Stimulated activated CD4-positive, alpha-beta T cell treated with anti-CD3 and anti-CD28 coated beads, TNF-alpha, amount 100 ng/mL, for 4 hours (primary cell): ENCODE data around the gene MIAT.
"Not testable (repeated sequence)": the region's sequence is repeated elsewhere in the genome, so short reads cannot be mapped to it uniquely, and the experiment has no call there.

Source experiments
- DNase-seq, 3 experiments: peaks; one replicate each; pipeline ENCODE4 v3.0.0-alpha.2; 2020; ENCODE audit warnings: low read depth in 3 of 3

Gene MIAT

GRCh38 chr22:26656891-26657851 is at the start of gene MIAT:
Gene MIAT (plus strand): TSS chr22:26657588.
- peak in 1 of 3 experiments; percentile 44 for DNase-seq

- no peak for DNase-seq
Observed at GRCh38 chr22:26608129-26608528, 49.3 kb upstream of the MIAT start.

- DNase-seq, result no peak
Observed at GRCh38 chr22:26609287-26609686, 48.1 kb upstream of the MIAT start.

GRCh38 chr22:26610072-26610958 is 47.1 kb upstream of the MIAT start:
- DNase-seq, result peak in 1 of 3 experiments; percentile 16

GRCh38 chr22:26610996-26611395 is 46.4 kb upstream of the MIAT start:
- DNase-seq, result no peak

GRCh38 chr22:26612652-26613051 is 44.7 kb upstream of the MIAT start:
- no peak for DNase-seq

- DNase-seq, result not testable (repeated sequence)
Observed at GRCh38 chr22:26613753-26614152, 43.6 kb upstream of the MIAT start.

- no peak for DNase-seq
Observed at GRCh38 chr22:26614322-26614721, 43.1 kb upstream of the MIAT start.

GRCh38 chr22:26615149-26615548 is 42.2 kb upstream of the MIAT start:
- DNase-seq, result no peak

- no peak for DNase-seq
Observed at GRCh38 chr22:26615830-26616435, 41.5 kb upstream of the MIAT start.

GRCh38 chr22:26616650-26617049 is 40.7 kb upstream of the MIAT start:
- DNase-seq, result no peak

GRCh38 chr22:26617271-26618199 is 39.9 kb upstream of the MIAT start, which contains the start of gene CRYBB1:
Gene CRYBB1 (minus strand): TSS chr22:26618027. CDS start chr22:26616319, 1,708 bp downstream.
- DNase-seq, result no peak

GRCh38 chr22:26618455-26618854 is 38.9 kb upstream of the MIAT start:
- no peak for DNase-seq

GRCh38 chr22:26619510-26619909 is 37.9 kb upstream of the MIAT start:
- DNase-seq, result no peak

- no peak for DNase-seq
Observed at GRCh38 chr22:26620197-26620596, 37.2 kb upstream of the MIAT start.

- DNase-seq, result no peak
Observed at GRCh38 chr22:26621663-26622062, 35.7 kb upstream of the MIAT start, which contains the start of gene CRYBA4. Gene CRYBA4 (plus strand): TSS chr22:26621963. CDS start chr22:26622597, 634 bp downstream.

GRCh38 chr22:26623984-26624383 is 33.4 kb upstream of the MIAT start:
- DNase-seq, result no peak

GRCh38 chr22:26624803-26625202 is 32.6 kb upstream of the MIAT start:
- DNase-seq, result no peak

GRCh38 chr22:26629988-26630761 is 27.2 kb upstream of the MIAT start:
- DNase-seq, result no peak

- DNase-seq, result no peak
Observed at GRCh38 chr22:26631282-26631681, 26.1 kb upstream of the MIAT start.
